Measurements from ENCODE around the gene C16orf87.

The C16orf87 gene

DNA sequence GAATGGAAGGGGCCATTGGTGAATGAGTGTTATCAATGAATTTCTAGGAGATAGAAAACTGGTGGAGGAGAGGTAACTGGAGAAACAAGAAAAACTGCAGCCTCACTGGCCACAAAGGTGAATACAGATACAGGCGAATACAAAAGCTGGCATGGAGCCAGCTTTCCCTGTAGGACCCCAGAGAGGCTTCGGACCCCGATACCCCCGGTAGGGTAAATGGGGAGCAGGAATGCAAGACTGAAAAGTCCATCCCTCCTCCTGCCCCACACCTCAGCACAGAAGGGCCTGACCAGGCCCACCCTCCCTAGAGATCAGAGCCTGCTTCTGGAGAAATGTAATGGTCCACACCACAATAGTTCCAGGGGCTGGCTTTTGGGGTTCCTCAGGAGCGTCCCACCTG, 78.0 kb downstream of the C16orf87 start:
- no peak for DNase-seq

DNA sequence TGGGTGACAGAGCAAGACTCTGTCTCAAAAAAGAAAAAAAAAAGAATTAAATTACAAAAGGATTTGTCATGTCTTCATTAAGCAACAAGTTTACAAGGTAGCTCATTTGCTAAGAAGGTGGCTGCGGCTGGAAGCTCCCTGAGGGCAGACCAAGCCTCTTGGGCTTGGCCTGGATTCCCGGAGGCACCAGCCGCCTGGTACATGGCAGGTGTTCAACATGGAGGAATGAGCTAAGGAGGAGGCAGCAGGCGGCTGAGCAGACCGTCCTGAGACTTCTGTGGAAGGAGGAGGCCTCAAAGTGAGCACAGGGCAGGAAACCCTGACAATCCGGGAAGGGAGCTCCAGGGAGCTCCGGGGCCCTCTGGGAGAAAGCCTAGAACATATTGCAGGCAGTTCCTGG, 79.6 kb downstream of the C16orf87 start:
- DNase-seq = no peak

GRCh38 chr16:46748775-46749705, 81.9 kb downstream of the C16orf87 start:
- DNase-seq = no peak

- DNase-seq = no peak
Measured at GRCh38 chr16:46747777-46748651, 83.0 kb downstream of the C16orf87 start, which contains the start of gene MYLK3. Gene MYLK3 (minus strand): TSS chr16:46748344. CDS start chr16:46748193, 151 bp downstream.

GRCh38 chr16:46746821-46747776, 83.9 kb downstream of the C16orf87 start:
- no peak for DNase-seq

Measured in HCEC 1CT (cell line).